NCI-H526 treated with DMSO at 0.1 percent for 48 hours (cell line): ENCODE data around the gene PRDM16.

ENCODE experiments used
- DNase-seq: peaks from one replicate; lab custom pipeline; 2025; lab: John Stamatoyannopoulos, UW

PRDM16 gene

GRCh38 chr1:3323021-3323795 is 254.2 kb downstream of the PRDM16 start:
- DNase-seq = no peak

GRCh38 chr1:3323796-3324703 is 255.0 kb downstream of the PRDM16 start:
- DNase-seq = no peak

- DNase-seq = no peak
Observed at GRCh38 chr1:3324704-3325535, 255.9 kb downstream of the PRDM16 start.

- no peak for DNase-seq
Observed at GRCh38 chr1:3326516-3327388, 257.7 kb downstream of the PRDM16 start.

GRCh38 chr1:3327389-3327702 is 258.3 kb downstream of the PRDM16 start:
- DNase-seq = no peak

- DNase-seq = no peak
Observed at GRCh38 chr1:3327936-3328590, 259.1 kb downstream of the PRDM16 start.

GRCh38 chr1:3329640-3330281 is 260.8 kb downstream of the PRDM16 start:
- DNase-seq = no peak

- no peak for DNase-seq
Observed at GRCh38 chr1:3330771-3331245, 261.8 kb downstream of the PRDM16 start.

GRCh38 chr1:3331564-3331963 is 262.6 kb downstream of the PRDM16 start:
- DNase-seq = no peak

- DNase-seq = no peak
Observed at GRCh38 chr1:3332043-3332442, 263.0 kb downstream of the PRDM16 start.

- no peak for DNase-seq
Observed at GRCh38 chr1:3332662-3333061, 263.7 kb downstream of the PRDM16 start.

- no peak for DNase-seq
Observed at GRCh38 chr1:3333903-3334302, 264.9 kb downstream of the PRDM16 start.

- no peak for DNase-seq
Observed at GRCh38 chr1:3334366-3334765, 265.4 kb downstream of the PRDM16 start.

- DNase-seq = no peak
Observed at GRCh38 chr1:3335754-3336640, 267.0 kb downstream of the PRDM16 start.

GRCh38 chr1:3336641-3337630 is 267.9 kb downstream of the PRDM16 start:
- no peak for DNase-seq

- no peak for DNase-seq
Observed at GRCh38 chr1:3337798-3338724, 269.1 kb downstream of the PRDM16 start.

- no peak for DNase-seq
Observed at GRCh38 chr1:3338725-3339070, 269.7 kb downstream of the PRDM16 start.
